IMR-90 (cell line): Measurements from ENCODE around the gene C5AR2. TPM values are rescaled to one million over a fixed set of nuclear protein-coding genes. Genes with fewer than 3 reads are reported as not detected.
A peak's percentile ranks its signal among the peaks of the same experiment; 100 is the strongest.

Source experiments
- ATAC-seq: fragments of 200-7000 bp; cut with Tn5 transposase; 2 replicates; pipeline ENCODE4 v1.9.1; 2020; ENCODE audit warnings: low read depth, mild to moderate bottlenecking, moderate library complexity
- BruUV-seq: library from RNA; stranded (reverse); fragments of 400-500 nt; replicated peaks from 2 replicates; lab custom pipeline; 2021; lab: Mats Ljungman, UMichigan
- CTCF ChIA-PET: fragments of 300-600 bp; formaldehyde crosslinking; extraction: SDS; loops from one replicate; lab custom pipeline; 2021; ENCODE audit warnings: antibody characterized with exemption; lab: Yijun Ruan, JAX
- POLR2A ChIA-PET: fragments of 300-600 bp; sonication (Branson Sonifier 250); formaldehyde crosslinking; loops from one replicate; lab custom pipeline; 2022; ENCODE audit warnings: antibody characterized with exemption; ENCODE audit not compliant: unreplicated experiment; lab: Charles Lee
- DNase-seq: peaks from one replicate; pipeline ENCODE4 v3.0.0; 2013
- H2AFZ ChIP-seq: replicated peaks from 2 replicates; pipeline ENCODE3; 2013; ENCODE audit warnings: low read length, mild to moderate bottlenecking; ENCODE audit not compliant: poor library complexity
- H2AK5ac ChIP-seq: 2 replicates; pipeline ENCODE4 v1.6.1; 2013; ENCODE audit warnings: low read depth, low read length, inconsistent platforms
- H2AK9ac ChIP-seq: replicated peaks from 2 replicates; pipeline ENCODE3; 2013; ENCODE audit warnings: mild to moderate bottlenecking, low read depth, low read length, moderate library complexity; ENCODE audit not compliant: poor library complexity
- H2BK120ac ChIP-seq: 2 replicates; pipeline ENCODE4 v1.6.1; 2013; ENCODE audit warnings: low read depth, low read length, inconsistent platforms
- H2BK15ac ChIP-seq: 3 replicates; pipeline ENCODE4 v1.6.1; 2013; ENCODE audit warnings: low read depth, low read length, inconsistent platforms
- H2BK20ac ChIP-seq: 2 replicates; pipeline ENCODE4 v1.6.1; 2013; ENCODE audit warnings: low read depth, mild to moderate bottlenecking, inconsistent platforms, low read length, moderate library complexity
- H2BK5ac ChIP-seq: 2 replicates; pipeline ENCODE4 v1.6.1; 2013; ENCODE audit warnings: mild to moderate bottlenecking, low read depth, low read length, inconsistent platforms; ENCODE audit not compliant: poor library complexity, severe bottlenecking
- H3K14ac ChIP-seq: replicated peaks from 2 replicates; pipeline ENCODE4 v1.6.1; 2013; ENCODE audit warnings: low read depth, low read length, inconsistent platforms
- H3K18ac ChIP-seq: 2 replicates; pipeline ENCODE4 v1.6.1; 2013; ENCODE audit warnings: low read depth, low read length, control low read depth
- H3K23ac ChIP-seq: 2 replicates; pipeline ENCODE4 v1.6.1; 2013; ENCODE audit warnings: low read depth, low read length, inconsistent platforms
- H3K27ac ChIP-seq: 2 replicates; pipeline ENCODE4 v1.5.1; 2013; ENCODE audit warnings: mild to moderate bottlenecking, control low read depth, low read length; ENCODE audit not compliant: insufficient read depth
- H3K27me3 ChIP-seq: 2 replicates; pipeline ENCODE4 v1.6.1; 2013; ENCODE audit warnings: low read length; ENCODE audit not compliant: control insufficient read depth, insufficient read depth
- H3K36me3 ChIP-seq: 2 replicates; pipeline ENCODE4 v1.6.1; 2013; ENCODE audit warnings: low read length, mixed read lengths; ENCODE audit not compliant: control insufficient read depth, insufficient read depth
- H3K4ac ChIP-seq: 2 replicates; pipeline ENCODE4 v1.6.1; 2013; ENCODE audit warnings: low read depth, low read length, inconsistent platforms
- H3K4me1 ChIP-seq: 2 replicates; pipeline ENCODE4 v1.6.1; 2013; ENCODE audit warnings: low read length, mixed read lengths; ENCODE audit not compliant: control insufficient read depth, insufficient read depth
- H3K4me2 ChIP-seq: 2 replicates; pipeline ENCODE4 v1.6.1; 2013; ENCODE audit warnings: low read depth, mild to moderate bottlenecking, control low read depth, low read length, moderate library complexity
- H3K4me3 ChIP-seq: 2 replicates; pipeline ENCODE4 v1.5.1; 2013; ENCODE audit warnings: low read depth, mild to moderate bottlenecking, control low read depth, low read length, moderate library complexity; ENCODE audit not compliant: insufficient read depth
- H3K56ac ChIP-seq: 2 replicates; pipeline ENCODE4 v1.6.1; 2013; ENCODE audit warnings: low read length, inconsistent platforms; ENCODE audit not compliant: insufficient read depth; ENCODE audit errors: extremely low read depth
- H3K79me1 ChIP-seq, 2 experiments: 2 replicates each; pipeline ENCODE4 v1.6.1; 2013; ENCODE audit warnings: low read length in 2 of 2, inconsistent platforms in 1 of 2, low read depth in 1 of 2
- H3K9ac ChIP-seq: 2 replicates; pipeline ENCODE4 v1.6.1; 2013; ENCODE audit warnings: low read depth, low read length, control low read depth
- H3K9me1 ChIP-seq: 2 replicates; pipeline ENCODE4 v1.6.1; 2013; ENCODE audit warnings: low read length, inconsistent platforms; ENCODE audit not compliant: insufficient read depth
- H3K9me3 ChIP-seq: 2 replicates; pipeline ENCODE4 v1.6.1; 2013; ENCODE audit warnings: low read length; ENCODE audit not compliant: control insufficient read depth, insufficient read depth
- H4K20me1 ChIP-seq: 2 replicates; pipeline ENCODE4 v1.6.1; 2013; ENCODE audit warnings: low read length, inconsistent platforms; ENCODE audit not compliant: insufficient read depth
- H4K5ac ChIP-seq: 2 replicates; pipeline ENCODE4 v1.6.1; 2013; ENCODE audit warnings: mild to moderate bottlenecking, low read depth, low read length, control low read depth
- H4K8ac ChIP-seq, 2 experiments: 2 replicates each; pipeline ENCODE4 v1.6.1; 2013; ENCODE audit warnings: low read depth in 2 of 2, low read length in 2 of 2, control low read depth in 1 of 2, inconsistent platforms in 1 of 2
- H4K91ac ChIP-seq: 2 replicates; pipeline ENCODE4 v1.6.1; 2013; ENCODE audit warnings: low read depth, low read length, inconsistent platforms; ENCODE audit not compliant: insufficient read depth
- CTCF ChIP-seq: conservative IDR thresholded peaks from 2 replicates; pipeline ENCODE4 v1.5.1; 2012; ENCODE audit warnings: mild to moderate bottlenecking, low read depth, low read length, improper control_type of control experiment
- MAFK ChIP-seq: IDR thresholded peaks from 2 replicates; pipeline ENCODE4 v1.6.1; 2012; ENCODE audit warnings: low read depth, low read length, improper control_type of control experiment
- MAZ ChIP-seq: IDR thresholded peaks from 2 replicates; pipeline ENCODE4 v1.6.1; 2012; ENCODE audit warnings: low read depth, mild to moderate bottlenecking, low read length, improper control_type of control experiment, moderate library complexity, borderline replicate concordance
- RAD21 ChIP-seq: IDR thresholded peaks from 2 replicates; pipeline ENCODE4 v1.6.1; 2012; ENCODE audit warnings: low read length, improper control_type of control experiment
- SMC3 ChIP-seq: fragments of 150-350 bp; IDR thresholded peaks from 2 replicates; pipeline ENCODE4 v1.6.1; 2016; ENCODE audit warnings: low read depth, mild to moderate bottlenecking, antibody characterized with exemption, low read length, moderate library complexity
- WGBS, 2 experiments: methylation state at CpG; one replicate each; pipeline versions ENCODE4 v1.1.5 to v1.1.7; 2013; ENCODE audit warnings: missing lambda C conversion rate in 2 of 2; ENCODE audit not compliant: insufficient read length in 1 of 2; ENCODE audit errors: extremely low coverage in 2 of 2; 5-methylcytosine and 5-hydroxymethylcytosine counted together
- dilution Hi-C: fragments of 300-500 bp; cut with HindIII; formaldehyde crosslinking; loops from one replicate; pipeline ENCODE4 v1.14.3; 2018; ENCODE audit warnings: low sequenced_read_pairs; ENCODE audit not compliant: unreplicated experiment
- in situ Hi-C: fragments of 300-500 bp; cut with MboI; formaldehyde crosslinking; loops from 3 replicates; pipeline ENCODE4 v1.14.3; 2019; ENCODE audit warnings: low sequenced_read_pairs, inconsistent platforms, mixed read lengths
- intact Hi-C: fragments of 100-400 bp; cut with micrococcal nuclease; formaldehyde crosslinking; loops from 2 replicates; pipeline ENCODE4 v1.10.0; 2022
- polyA plus RNA-seq, 3 experiments: library from polyadenylated mRNA; depleted of rRNA; stranded (reverse); fragments of >200 nt; gene quantifications; 2 replicates each; pipeline ENCODE4 v1.2.3, GENCODE V29; 2012; ENCODE audit warnings: low replicate concordance in 1 of 3
- total RNA-seq: library from RNA; depleted of rRNA; stranded (reverse); fragments of >200 nt; gene quantifications from 2 replicates; pipeline ENCODE4 v1.2.3, GENCODE V29; 2012

The C5AR2 gene
- total and polyA plus RNA-seq, 2 of the 4 experiments (the other 2 are of a cell fraction), result not detected

GRCh38 chr19:47283405-47284059 is 48.4 kb upstream of the C5AR2 start (continued):
- no peak for TF ChIP-seq SMC3

GRCh38 chr19:47284324-47284899 is 47.6 kb upstream of the C5AR2 start:
- Histone ChIP-seq H3K27me3 (no peaks in the 10 kb centered on the region), H2AK5ac (no peak overlapping the region), H2BK20ac (no peak overlapping the region), H3K56ac (no peak overlapping the region), H3K4me1 (no peaks in the 10 kb centered on the region), H4K5ac (no peak overlapping the region), H2AK9ac (no peak overlapping the region), H4K8ac (no peak overlapping the region), H4K20me1 (peaks cover 4% of the 10 kb centered on the region), H3K9me1 (peaks cover 3% of the 10 kb centered on the region; the same call in 1 of the 2 replicates), H3K18ac (no peak overlapping the region), H3K79me1 (peaks cover 0 to 8% of the 10 kb centered on the region in 2 experiments; a peak in 1 of 4 replicates), H3K4ac (no peak overlapping the region), H2BK120ac (no peak overlapping the region), H2BK15ac (no peak overlapping the region), H3K27ac (no peak overlapping the region), H3K4me3 (no peak overlapping the region), H3K4me2 (no peak overlapping the region), H3K23ac (no peak overlapping the region), H3K36me3 (no peaks in the 10 kb centered on the region), H2AFZ (peak overlapping the region; percentile 75), H2BK5ac (no peak overlapping the region), H3K9ac (no peak overlapping the region), H4K91ac (no peak overlapping the region), H3K9me3 (no peaks in the 10 kb centered on the region), H3K14ac (no peak overlapping the region)
- in situ Hi-C loops, result loop anchor here (25.0 kb wide), 1 partner anchor 428 kb away; the partner anchor contains the start of gene EHD2
- WGBS, 2 experiments, result no CpG with 5 or more reads among the region's 9 CpGs
- DNase-seq (peak; percentile 68), ATAC-seq (peak; percentile 67)
- CTCF ChIA-PET, result interaction anchor here (0.7 to 1.2 kb wide), 2 partner anchors 9 to 72 kb away, joined by 3 read pairs; no protein-coding TSS in a partner anchor
- no TSS peak for BruUV-seq
- POLR2A ChIA-PET, result no interaction called here
- intact Hi-C loops, result loop anchor here (1.0 kb wide), 2 partner anchors 107 to 143 kb away; no protein-coding TSS in a partner anchor
- dilution Hi-C loops, result no loop called here
- TF ChIP-seq CTCF (peak; percentile 82), SMC3 (peak; percentile 52; the same call in 1 of the 2 replicates), RAD21 (peak; percentile 61), MAFK (no peak), MAZ (no peak)
